Measurements from ENCODE around the gene H2BK1. TPM values are rescaled to one million over a fixed set of nuclear protein-coding genes. Genes with fewer than 3 reads are reported as not detected.

H2BK1 gene
- total RNA-seq, 1 experiment from 2014 or later: not detected

GRCh38 chr7:151228024-151228866, 18.0 kb upstream of the H2BK1 start:
- POLR2A ChIA-PET: no interaction called here
- peak overlapping the region; percentile 89 for H3K27ac ChIP-seq (ENCODE audit: low read length)
- H3K4me1 ChIP-seq (ENCODE audit: control insufficient read depth, insufficient read depth, low read length): peaks cover 21% of the 10 kb centered on the region
- no peaks in the 10 kb centered on the region for H3K9me3 ChIP-seq (ENCODE audit: control insufficient read depth, insufficient read depth, low read depth, low read length)
- TF ChIP-seq REST (IDR thresholded peaks at IDR 0.05; ENCODE audit: insufficient read depth in 1 of 2, low read depth in 2 of 2, low read length in 1 of 2): no peak
- no peak for TF ChIP-seq POLR2AphosphoS5 (IDR thresholded peaks at IDR 0.05; ENCODE audit: low read depth, low read length)
- TF ChIP-seq SIN3A (IDR thresholded peaks at IDR 0.05; ENCODE audit: borderline replicate concordance, insufficient read depth, low read depth, low read length): no peak
- TF ChIP-seq TCF7L2 (IDR thresholded peaks at IDR 0.05; ENCODE audit: low read depth, low read length): no peak
- no peak for TF ChIP-seq CTCF (IDR thresholded peaks at IDR 0.05)
- CTCF ChIA-PET: interaction anchor here (0.7 kb wide), 1 partner anchor 18 kb away, joined by 4 read pairs; no protein-coding TSS in a partner anchor
- intact Hi-C loops (cut with micrococcal nuclease; ENCODE audit: unreplicated experiment): no loop called here
- BruUV-seq (replicated peaks): no TSS peak
- in situ Hi-C loops (cut with HindIII; ENCODE audit: low pct_unique_long_range_greater_than_20kb, low sequenced_read_pairs): no loop called here
- DNase-seq (ENCODE audit: low read depth, low spot score) (no peak), ATAC-seq (no peak)
- H3K36me3 ChIP-seq (ENCODE audit: control insufficient read depth, insufficient read depth, low read length): peaks cover 11% of the 10 kb centered on the region; the same call in 1 of the 2 replicates
- H3K4me3 ChIP-seq (ENCODE audit: low read depth in 2 of 2, low read length in 2 of 2): peak overlapping the region; percentile 88 to 89
- H3K27me3 ChIP-seq (ENCODE audit: control insufficient read depth, insufficient read depth, low read length): no peaks in the 10 kb centered on the region

GRCh38 chr7:151226875-151227782, 16.8 kb upstream of the H2BK1 start, which contains the start of gene ABCF2:
Gene ABCF2 (minus strand): TSS chr7:151227205. CDS start chr7:151226458, 747 bp downstream.
- Histone ChIP-seq H3K9me3 (ENCODE audit: control insufficient read depth, insufficient read depth, low read depth, low read length) (no peaks in the 10 kb centered on the region), H3K27me3 (ENCODE audit: control insufficient read depth, insufficient read depth, low read length) (no peaks in the 10 kb centered on the region), H3K27ac (ENCODE audit: low read length) (peak within 1 kb of the TSS; percentile 89), H3K4me1 (ENCODE audit: control insufficient read depth, insufficient read depth, low read length) (peaks cover 19% of the 10 kb centered on the region), H3K36me3 (ENCODE audit: control insufficient read depth, insufficient read depth, low read length) (peaks cover 16% of the 10 kb centered on the region; the same call in 1 of the 2 replicates), H3K4me3 (ENCODE audit: low read depth in 2 of 2, low read length in 2 of 2) (peak within 1 kb of the TSS; percentile 88 to 89)
- ChIA-PET POLR2A (interaction anchor here (0.5 to 0.7 kb wide), 4 partner anchors 13 to 185 kb away, joined by 3 to 5 read pairs (median 3); no protein-coding TSS in a partner anchor), CTCF (interaction anchor here (0.6 to 1.2 kb wide), 6 partner anchors 17 to 170 kb away, joined by 4 to 6 read pairs (median 4); no protein-coding TSS in a partner anchor)
- peak; percentile 100 for ATAC-seq
- in situ Hi-C loops (cut with HindIII; ENCODE audit: low pct_unique_long_range_greater_than_20kb, low sequenced_read_pairs): no loop called here
- DNase-seq (ENCODE audit: low read depth, low spot score): peak; percentile 98
- TF ChIP-seq TCF7L2 (IDR thresholded peaks at IDR 0.05; ENCODE audit: low read depth, low read length) (peak; percentile 35; the same call in 1 of the 2 replicates), POLR2AphosphoS5 (IDR thresholded peaks at IDR 0.05; ENCODE audit: low read depth, low read length) (peak; percentile 53; the same call in 1 of the 2 replicates), SIN3A (IDR thresholded peaks at IDR 0.05; ENCODE audit: borderline replicate concordance, insufficient read depth, low read depth, low read length) (no peak), REST (IDR thresholded peaks at IDR 0.05; ENCODE audit: insufficient read depth in 1 of 2, low read depth in 2 of 2, low read length in 1 of 2) (no peak), CTCF (IDR thresholded peaks at IDR 0.05) (no peak)
- intact Hi-C loops (cut with micrococcal nuclease; ENCODE audit: unreplicated experiment): no loop called here
- BruUV-seq (replicated peaks): no TSS peak

All from Panc1 (cell line).